HG03139 (cell line): ENCODE measurements around the gene ANKS1B.

Experiments
- ATAC-seq: cut with Tn5 transposase; IDR thresholded peaks from one replicate; pipeline ENCODE4 v1.9.1; 2021; ENCODE audit not compliant: unreplicated experiment

The ANKS1B gene

DNA sequence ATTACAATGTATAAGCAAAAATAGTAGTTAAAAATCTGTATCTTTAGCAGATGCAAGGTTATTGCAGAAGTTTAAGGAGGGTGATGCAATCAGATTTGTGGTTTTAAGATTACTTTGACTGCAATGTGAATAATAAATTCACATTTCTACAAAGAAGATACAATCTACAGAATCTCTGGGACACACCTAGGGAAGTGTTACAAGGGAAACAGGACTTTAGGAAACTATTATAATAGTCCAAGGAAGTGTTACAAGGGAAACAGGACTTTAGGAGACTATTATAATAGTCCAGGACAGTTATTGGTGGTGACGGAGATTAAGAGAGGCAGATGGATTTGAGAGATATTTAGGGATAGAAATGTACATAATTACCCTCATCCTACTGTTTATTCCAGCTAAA lies 491.5 kb downstream of the ANKS1B start:
- no peak for ATAC-seq

DNA sequence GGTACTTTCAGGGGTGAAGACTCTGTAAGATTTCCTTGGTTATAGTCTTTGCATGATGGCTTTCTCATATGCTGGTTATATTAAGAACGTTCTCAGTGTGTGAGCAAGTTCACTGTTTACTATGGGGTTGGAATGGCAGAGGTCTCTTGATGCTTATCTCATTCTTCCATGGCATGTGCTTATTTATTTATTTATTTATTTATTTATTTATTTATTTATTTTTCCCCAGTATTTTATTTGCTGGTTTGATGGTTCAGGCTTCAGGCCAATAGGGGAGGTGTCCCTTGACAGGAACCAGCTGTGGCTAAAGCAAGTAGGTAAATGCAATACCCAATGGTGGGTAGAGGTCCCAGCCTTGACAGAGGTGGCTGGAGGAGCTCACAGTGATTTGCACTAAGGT lies 498.5 kb downstream of the ANKS1B start:
- ATAC-seq, result no peak

DNA sequence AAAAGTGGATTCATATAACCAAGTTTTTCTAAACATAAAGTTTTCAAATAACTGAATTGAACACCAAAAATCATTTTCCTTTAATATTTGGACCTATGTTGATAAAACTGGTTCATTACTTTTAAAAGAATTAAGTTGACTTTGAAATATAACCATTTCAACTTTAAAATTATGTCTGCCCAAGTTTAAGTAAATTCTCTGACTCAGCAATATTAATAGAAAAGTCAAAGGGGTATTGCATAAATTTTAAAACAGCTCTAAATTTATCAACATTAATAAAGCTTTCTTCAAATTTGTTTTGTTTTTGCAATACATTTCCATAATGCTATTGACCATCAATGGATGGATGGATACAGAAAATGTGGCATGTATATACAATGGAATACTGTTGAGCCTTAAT lies 505.6 kb downstream of the ANKS1B start:
- no peak for ATAC-seq

DNA sequence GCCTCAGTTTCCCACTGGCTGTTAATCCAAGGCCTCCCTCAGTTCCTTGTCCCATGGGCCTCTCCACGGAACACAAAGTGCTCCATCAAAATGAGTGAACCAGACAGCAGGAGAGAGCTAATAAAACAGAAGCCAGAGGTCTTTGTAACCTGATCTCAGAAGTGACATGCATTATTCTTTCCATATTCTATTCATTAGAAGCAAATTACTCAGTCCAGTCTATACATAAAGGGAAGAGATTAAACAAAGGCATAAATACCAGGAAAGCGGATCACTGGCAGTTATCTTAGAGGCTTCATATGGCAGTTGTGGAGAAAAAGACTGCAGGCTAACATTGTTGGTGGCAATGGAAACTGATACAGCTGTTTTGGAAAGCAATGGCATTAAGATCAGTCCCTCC lies 507.8 kb downstream of the ANKS1B start:
- ATAC-seq, result no peak

DNA sequence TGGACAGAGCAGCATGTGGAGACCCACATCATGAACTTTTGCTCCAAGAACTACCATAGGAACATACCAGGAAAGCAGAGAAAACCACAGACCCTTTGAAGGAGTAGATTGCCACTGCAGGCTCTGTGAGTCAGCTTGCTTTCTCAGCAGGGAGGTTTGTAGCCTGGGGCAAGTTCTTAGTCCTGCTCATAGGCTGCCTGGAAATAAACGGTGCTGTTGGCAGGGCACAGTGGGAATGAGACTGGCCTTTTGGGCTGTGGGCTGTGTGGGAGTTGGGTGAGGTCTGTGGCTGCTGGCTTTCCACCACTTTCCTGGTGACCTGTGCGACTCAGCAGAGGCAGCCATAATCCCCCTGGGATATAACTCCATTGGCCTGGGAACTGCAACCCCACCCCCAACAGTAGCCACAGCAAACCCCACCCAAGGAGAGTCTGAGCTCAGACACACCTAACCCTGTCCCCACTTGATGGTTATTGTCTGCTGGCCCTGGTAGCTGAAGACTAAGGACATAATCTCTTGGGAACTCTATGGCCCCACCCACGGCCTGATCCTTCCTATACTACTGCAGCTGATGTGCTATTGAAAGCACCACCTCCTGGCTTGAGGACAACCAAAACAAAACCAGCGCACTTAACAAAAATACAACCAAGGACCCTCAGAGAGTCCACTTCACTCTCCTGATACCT lies 529.2 kb downstream of the ANKS1B start:
- ATAC-seq, result no peak

DNA sequence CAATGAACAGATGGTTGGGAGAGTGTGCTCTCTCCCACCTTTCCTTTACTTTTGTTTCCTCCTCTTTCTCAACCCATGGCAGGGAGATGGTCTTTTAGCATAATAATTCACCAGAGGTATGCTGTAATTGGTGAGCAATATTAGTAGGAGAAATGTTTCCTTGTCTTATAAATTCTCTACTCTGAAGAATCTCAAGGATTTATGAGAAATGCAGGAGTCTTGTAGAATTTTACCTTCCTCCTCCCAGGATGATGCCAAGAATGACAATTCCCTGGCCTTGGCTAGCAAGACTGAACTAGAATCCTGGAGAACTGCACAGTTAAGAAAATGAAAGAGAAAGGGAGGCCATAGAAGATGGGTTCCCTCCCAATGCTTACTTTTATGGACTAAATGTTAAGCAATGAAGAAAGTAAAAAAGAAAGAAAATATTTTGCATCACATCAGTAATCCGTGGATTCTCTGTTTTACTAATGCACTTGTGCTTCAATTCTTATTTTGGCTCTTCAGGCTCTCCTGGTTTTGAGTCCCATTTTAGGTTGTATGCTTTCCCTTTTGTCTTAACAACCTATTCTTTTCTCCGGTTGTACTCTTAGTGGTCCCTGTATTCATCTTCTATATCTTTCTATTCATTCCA lies 530.1 kb downstream of the ANKS1B start:
- ATAC-seq, result peak; percentile 11

DNA sequence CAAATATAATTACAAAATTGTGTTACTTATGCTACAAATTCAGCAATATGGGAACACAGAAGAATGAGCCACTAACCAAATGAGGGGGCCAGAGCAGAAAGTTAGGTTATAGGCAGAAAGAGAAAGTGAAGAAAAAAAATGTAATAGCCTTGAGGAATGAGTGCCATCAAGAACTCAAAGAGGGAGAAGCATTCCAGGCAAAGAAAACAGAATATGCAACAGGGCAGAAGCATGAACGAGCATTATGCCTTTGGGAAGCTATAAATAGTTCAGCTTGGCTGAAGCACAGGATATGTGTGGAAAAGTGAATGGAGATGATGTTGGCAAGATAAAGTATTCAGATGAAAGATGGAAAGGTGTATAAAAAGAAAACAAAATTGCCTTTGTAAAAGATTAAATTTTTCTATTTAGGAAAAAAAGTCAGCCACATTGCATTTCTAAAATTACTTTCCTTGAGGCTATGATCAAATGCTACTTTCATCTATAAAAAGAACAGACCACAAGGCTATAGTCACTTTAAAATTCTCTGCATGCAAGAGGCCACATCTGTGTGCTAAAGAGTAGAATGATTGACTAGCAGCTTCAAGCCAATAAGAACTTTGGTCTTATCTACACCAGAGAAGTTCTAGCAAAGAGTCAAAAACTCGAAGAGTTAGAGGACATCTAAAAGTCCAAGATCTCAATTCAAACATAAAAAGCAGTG lies 530.7 kb downstream of the ANKS1B start:
- ATAC-seq, result peak; percentile 57

DNA sequence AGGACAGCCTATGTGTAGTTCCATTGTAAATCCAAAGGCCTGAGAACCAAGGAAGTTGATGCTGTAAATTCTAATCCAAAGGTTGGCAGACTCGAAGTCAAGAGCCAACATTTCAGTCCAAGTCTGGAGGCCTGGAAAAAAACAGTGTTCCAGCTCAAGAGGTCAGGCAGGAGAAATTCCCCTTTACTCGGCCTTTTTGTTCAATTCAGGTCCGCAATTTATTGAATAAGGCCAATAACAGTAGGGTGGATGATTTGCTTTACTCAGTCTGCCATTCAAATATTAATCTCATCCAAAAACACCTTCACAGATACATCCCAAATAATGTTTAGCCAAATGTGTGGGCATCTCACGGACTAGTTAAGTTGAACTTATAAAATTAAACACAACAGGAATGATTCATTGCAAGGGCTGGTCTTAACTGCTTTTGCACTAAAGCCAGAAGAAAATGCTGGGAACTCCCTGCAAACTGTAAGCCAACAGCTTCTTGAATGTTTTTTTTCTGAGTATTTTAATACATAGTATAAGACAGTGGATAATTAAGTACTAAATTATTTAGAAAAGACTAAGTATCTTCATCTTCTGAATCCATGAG lies 534.6 kb downstream of the ANKS1B start:
- ATAC-seq, result no peak

DNA sequence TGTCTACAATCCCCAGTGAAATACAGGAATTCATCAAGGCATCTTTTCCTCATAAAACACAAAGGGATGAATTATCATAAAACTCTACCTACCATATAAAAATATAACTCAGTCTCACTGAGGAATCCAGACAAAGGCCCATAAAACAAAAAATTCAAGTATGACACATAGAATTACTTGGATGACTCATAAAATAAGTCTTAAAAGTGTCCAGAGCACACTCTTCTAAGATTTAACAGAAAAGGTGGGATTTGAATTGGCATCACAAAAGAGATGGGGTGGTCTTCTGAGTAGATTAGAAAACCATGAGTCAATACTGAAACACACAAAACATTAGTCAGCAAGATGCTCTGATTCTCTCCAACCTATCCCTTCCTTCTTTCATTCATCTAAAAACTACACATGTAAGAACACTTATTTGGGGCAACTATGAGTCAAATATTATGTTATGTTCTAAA lies 539.8 kb downstream of the ANKS1B start:
- ATAC-seq, result no peak

DNA sequence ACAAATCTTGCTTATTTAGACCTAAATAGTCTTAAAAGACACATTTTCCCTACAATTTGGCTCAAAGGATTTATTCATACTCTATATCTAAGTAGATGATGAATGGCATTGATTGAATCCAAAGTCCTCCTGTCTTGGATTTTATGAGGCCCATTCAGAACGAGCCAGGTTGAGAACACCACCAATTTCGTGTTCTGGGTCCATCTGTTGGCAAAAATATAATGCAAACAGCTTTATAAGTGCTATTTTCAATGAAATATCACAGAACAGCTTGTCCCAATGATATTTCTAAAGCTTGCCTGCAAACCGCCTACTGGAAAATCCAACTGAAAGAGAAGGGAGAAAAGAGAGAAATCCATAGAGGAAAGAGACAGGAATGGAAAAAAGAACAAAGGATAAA lies 542.0 kb downstream of the ANKS1B start:
- no peak for ATAC-seq

DNA sequence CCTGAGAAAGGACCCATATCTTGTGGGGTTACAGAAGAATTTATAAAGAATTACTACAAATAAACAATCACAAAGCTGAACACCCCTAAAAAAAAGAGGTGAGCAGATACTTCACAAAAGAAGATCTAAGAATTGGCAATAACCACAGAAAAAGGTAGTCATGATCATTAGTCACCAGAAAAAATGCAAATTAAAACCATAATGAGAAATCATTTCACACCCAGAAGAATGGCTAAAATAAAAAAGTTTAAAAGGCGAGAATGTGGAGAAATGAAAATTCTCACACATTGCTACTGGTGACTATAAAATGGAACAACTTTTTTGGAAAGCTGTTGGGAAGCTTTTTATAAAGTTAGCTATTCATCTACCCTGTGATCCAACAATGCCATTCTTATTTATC lies 545.3 kb downstream of the ANKS1B start:
- no peak for ATAC-seq

DNA sequence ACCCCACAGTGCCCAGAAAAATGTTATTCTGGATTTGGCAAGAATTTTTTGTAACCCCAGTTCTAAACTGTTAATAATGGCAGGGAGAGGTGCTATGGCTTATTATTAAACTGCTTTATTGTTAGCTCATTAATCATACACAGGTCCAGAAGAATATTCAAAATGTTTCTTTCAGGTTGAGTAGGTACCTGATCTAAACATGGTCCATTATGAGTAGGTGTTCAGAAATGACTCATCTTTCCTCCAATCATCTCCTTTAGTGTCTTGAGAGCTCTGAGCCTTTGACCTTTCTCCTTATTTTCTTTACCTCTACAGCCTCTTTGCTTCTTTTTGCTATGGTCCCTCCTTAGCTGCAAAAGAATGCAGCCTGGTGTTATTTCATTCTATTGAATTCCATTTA lies 548.2 kb downstream of the ANKS1B start:
- peak; percentile 98 for ATAC-seq

DNA sequence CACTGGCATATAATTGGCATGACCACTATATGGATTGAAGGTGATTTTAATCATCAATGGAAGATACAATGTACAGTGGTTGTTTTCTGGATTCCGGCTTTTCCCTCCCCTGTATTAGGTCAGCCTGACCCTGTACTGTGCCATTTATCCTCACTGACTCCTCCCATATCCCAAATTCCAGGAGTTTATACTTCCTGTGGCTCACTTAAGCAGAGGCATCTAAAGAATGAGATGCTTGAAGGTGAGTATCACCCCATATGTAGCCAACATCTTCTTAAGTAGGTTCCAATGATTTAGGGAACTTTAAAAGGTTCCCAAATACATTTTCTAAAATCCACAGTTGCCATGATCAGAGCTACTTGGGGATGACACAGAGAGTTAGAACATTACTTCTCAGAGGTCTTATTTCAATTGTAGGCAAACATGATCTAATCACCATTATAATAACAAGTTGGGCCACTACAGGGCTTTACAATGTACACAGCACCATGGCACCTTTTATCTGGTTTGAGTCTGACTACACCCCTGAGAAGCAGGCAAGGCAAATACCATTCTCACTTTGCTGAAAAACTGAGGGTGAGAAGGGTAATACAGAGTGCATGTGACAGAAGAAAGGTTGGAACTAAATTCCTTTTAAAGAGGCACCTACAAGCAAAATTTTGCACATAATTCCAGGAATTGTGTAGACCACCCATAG lies 549.5 kb downstream of the ANKS1B start:
- no peak for ATAC-seq

DNA sequence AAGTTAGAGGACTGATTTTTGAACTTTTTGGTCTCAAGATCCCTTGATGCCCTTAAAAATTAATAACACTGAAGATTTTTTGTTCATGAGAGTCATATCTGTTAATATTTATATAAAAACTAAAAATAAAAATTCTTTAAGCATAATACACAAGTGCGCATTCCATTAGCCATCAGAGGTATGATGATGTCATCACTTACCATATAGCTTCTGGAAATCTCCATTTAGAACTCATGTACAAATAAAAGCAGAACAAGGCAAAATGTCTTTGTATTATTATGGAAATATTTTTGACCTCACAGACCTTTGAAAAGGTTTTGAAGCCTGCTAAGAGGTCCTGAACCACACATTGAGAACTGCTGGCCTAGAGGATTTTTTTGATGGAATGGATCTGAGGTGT lies 551.6 kb downstream of the ANKS1B start:
- ATAC-seq, result no peak

DNA sequence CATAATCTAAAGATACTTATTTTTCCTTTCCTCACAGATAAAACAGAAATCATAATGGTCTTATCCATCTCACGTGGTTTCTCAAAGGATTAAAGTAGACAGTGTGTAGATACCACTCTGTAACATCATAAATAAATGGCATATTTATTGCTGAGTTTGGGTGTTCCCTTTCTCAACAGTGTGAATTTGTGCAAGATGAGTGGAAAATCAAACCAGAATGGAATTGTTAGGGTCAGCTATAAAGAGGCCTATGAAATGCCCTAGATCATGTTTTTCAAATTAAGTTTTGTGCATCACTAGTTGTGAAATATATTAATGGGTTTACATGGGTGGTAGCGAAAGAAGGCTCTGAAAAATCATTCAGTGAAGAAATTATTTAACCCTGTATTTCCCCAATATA lies 553.5 kb downstream of the ANKS1B start:
- ATAC-seq, result no peak

DNA sequence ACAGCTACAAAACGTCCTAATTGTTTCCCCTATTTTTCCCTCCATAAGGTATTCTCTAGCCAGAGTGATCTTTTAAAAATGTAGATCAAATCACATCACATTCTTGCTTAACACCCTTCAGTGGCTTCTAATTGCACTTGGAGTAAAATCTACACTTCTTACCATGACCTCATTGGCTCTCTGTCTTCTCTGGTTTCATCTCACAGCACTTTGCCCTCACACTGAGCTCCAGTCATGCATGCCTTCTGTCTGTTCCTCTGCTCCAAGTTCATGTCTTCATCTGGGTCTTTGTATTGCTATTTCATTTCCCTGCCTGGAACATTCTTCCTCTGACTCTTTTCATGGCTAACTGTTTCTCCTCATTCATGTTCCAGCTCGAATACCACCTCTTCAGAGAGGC lies 557.6 kb downstream of the ANKS1B start:
- ATAC-seq, result peak; percentile 90

DNA sequence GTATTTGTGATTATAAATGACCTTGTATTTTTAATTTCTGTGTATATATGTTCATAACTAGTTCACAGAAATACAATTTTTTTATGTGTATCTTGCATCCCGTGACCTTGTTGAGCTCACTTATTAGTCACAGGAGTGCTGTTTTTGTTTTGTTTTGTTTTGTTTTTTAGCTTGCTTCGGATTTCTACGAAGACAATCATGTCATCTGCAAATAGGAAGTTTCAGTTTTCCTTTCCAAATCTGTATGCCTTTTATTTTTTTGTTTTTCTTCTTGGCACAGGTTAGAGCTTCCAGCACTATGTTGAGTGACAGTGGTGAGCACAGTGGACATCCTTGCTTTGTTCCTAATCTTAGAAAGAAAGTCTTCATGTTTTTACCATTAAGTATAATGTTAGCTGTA lies 566.4 kb downstream of the ANKS1B start:
- ATAC-seq, result no peak

DNA sequence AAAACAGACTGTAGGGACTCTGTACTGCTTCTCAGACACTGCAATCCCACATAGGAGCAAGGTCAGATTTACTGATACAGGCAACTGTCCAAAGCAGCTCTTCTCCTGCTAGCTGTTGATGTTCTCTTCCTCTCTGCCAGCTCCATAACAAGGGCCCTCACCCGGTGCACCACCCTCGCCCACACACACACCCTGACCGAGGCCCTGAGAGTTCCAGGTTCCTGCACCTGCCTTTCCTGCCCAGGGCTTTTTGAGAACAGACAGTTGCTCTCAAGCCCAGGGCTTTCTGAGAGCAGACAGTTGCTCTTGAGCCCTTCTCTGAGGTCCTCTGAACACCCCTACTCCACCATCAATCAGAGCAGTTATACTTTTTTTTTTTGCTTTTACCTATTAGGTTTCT lies 571.0 kb downstream of the ANKS1B start:
- ATAC-seq, result no peak

DNA sequence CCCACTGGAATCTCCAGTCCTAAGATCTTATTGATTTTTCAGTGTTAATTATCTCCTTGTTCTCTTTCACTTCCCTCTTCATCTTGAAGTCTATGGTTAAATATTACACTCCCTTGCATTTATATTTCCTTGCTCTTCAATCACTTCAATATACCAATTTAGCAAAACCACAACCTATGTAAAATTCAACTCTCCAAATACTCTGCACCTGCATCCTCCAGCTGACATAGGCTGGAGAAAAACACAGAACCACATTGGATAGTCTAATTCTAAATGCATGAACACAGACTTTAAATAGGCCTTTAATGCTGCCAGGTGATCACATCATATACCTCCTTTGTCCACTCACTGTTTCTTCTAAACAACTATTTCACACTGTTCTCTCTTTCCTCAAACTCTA lies 591.0 kb downstream of the ANKS1B start:
- ATAC-seq, result peak; percentile 74

DNA sequence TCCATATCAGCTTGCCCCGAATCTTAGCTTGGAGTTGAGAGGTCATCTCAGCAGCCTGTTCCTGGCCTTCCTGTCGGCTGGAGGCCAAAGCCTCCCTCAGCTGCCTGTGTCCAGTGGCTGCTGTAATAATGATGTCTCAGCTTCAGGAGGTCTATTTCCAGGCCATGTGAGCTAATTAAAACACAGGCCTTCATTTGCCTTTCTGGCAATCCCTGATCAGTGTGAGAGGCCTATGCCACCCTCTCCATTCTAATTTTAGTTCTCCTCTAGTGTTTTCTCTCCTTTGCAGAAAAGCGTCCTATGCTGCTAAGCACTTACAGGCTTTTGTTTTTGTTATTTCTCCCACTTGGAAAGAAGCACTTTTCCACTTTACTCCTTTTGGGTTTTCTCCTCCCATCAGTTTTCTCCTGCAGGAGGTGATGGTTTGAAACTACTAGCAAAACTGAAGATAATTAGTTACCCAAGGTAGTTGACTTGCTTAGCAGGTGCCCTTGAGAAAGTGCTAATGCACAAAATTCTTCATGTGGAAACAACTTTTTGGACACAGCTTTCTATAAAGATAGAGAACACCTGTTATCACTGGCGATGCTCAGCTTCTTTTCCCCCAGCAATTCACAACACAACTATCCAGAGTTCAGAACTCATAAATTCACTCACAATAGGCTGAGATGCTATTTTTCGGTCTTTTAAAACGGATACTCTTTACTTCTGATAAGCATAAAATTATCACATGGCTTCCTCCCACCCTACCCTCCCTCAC lies 592.5 kb downstream of the ANKS1B start:
- ATAC-seq, result no peak

DNA sequence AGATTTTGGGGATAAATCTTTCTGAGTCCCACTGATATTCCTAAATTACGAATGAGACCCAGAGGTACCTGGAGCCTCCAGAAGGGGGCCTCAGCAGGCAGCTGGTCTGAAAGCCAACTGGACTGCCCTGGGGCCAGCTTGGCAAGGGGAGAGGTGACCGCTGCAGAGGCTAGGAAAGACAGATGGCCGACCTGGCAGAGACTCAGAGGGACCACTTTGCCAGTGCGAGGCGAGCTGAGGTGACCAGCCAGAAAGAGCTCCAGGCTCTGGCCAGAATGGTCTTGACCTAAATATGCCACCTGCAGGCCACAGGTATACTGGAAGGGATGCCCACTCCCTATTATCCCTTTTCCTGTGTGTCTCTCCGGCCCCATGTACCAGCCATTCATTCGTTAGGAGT lies 594.0 kb downstream of the ANKS1B start:
- no peak for ATAC-seq
